ENCODE data around the gene SUMO2. TPM values are rescaled to one million over a fixed set of nuclear protein-coding genes. Genes with fewer than 3 reads are reported as not detected.
A peak's percentile ranks its signal among the peaks of the same experiment; 100 is the strongest.

The SUMO2 gene
- total RNA-seq, 1 donor from 2014 or later = 365 TPM

GRCh38 chr17:75188614-75189013, 5.9 kb upstream of the SUMO2 start:
- Mint-ChIP-seq H3K27me3 (no peaks in the 10 kb centered on the region), H3K4me3 (no peak overlapping the region), H3K27ac (no peak overlapping the region), H3K9me3 (no peaks in the 10 kb centered on the region), H3K4me1 (peaks cover 10% of the 10 kb centered on the region), H3K36me3 (ENCODE audit: low read depth) (no peaks in the 10 kb centered on the region)
- no peak for TF ChIP-seq CTCF (IDR thresholded peaks at IDR 0.05)
- POLR2A ChIA-PET = no interaction called here
- CTCF ChIA-PET = interaction anchor here (0.7 to 1.9 kb wide), 3 partner anchors 13 to 74 kb away, joined by 3 to 7 read pairs (median 3); partner anchors contain the start of gene GGA3
- intact Hi-C loops (cut with micrococcal nuclease) = loop anchor here (10.0 kb wide), 1 partner anchor 216 kb away; the partner anchor contains the start of gene GRB2
- ATAC-seq (ENCODE audit: low read depth) (no peak), DNase-seq (no peak)

GRCh38 chr17:75183999-75184884, 1.5 kb upstream of the SUMO2 start:
- peaks cover 17% of the 10 kb centered on the region for H3K36me3 Mint-ChIP-seq (ENCODE audit: low read depth)
- POLR2A ChIA-PET = interaction anchor here (0.6 to 2.9 kb wide), 12 partner anchors 10 to 201 kb away, joined by 3 to 19 read pairs (median 8); partner anchors contain the start of genes ARMC7, MRPL58, NT5C and SLC25A19
- no peak for TF ChIP-seq CTCF (IDR thresholded peaks at IDR 0.05)
- ATAC-seq (ENCODE audit: low read depth) (no peak), DNase-seq (no peak)
- H3K27ac Mint-ChIP-seq = peak overlapping the region; percentile 97
- CTCF ChIA-PET = interaction anchor here (1.1 kb wide), 1 partner anchor 18 kb away, joined by 7 read pairs; no protein-coding TSS in a partner anchor
- no peaks in the 10 kb centered on the region for H3K9me3 Mint-ChIP-seq
- peak overlapping the region; percentile 86 for H3K4me3 Mint-ChIP-seq
- intact Hi-C loops (cut with micrococcal nuclease) = loop anchor here (1.0 to 10.0 kb wide), 11 partner anchors 21 to 673 kb away; partner anchors contain the start of genes ATP5PD, GGA3, GRB2 and HID1
- no peaks in the 10 kb centered on the region for H3K27me3 Mint-ChIP-seq
- peaks cover 37% of the 10 kb centered on the region for H3K4me1 Mint-ChIP-seq

GRCh38 chr17:75182319-75182568, 515 bp downstream of the SUMO2 start:
- DNase-seq (no peak), ATAC-seq (ENCODE audit: low read depth) (peak; percentile 5)
- ChIA-PET CTCF (no interaction called here), POLR2A (interaction anchor here (0.7 to 2.9 kb wide), 6 partner anchors 9 to 169 kb away, joined by 3 to 19 read pairs (median 8); partner anchors contain the start of genes ARMC7, MIF4GD and MRPL58)
- intact Hi-C loops (cut with micrococcal nuclease) = loop anchor here (1.0 to 10.0 kb wide), 9 partner anchors 50 to 675 kb away; partner anchors contain the start of genes ATP5PD, GGA3, GRB2 and HID1
- peak overlapping the region; percentile 83 for H3K4me3 Mint-ChIP-seq
- H3K36me3 Mint-ChIP-seq (ENCODE audit: low read depth) = peaks cover 31% of the 10 kb centered on the region
- H3K4me1 Mint-ChIP-seq = peaks cover 38% of the 10 kb centered on the region
- H3K27me3 Mint-ChIP-seq = no peaks in the 10 kb centered on the region
- H3K9me3 Mint-ChIP-seq = no peaks in the 10 kb centered on the region
- TF ChIP-seq CTCF (IDR thresholded peaks at IDR 0.05) = no peak
- H3K27ac Mint-ChIP-seq = peak overlapping the region; percentile 83

- no peak for TF ChIP-seq CTCF (IDR thresholded peaks at IDR 0.05)
- Mint-ChIP-seq H3K4me3 (peak overlapping the region; percentile 83), H3K27ac (peak overlapping the region; percentile 83), H3K4me1 (peaks cover 40% of the 10 kb centered on the region), H3K36me3 (ENCODE audit: low read depth) (peaks cover 34% of the 10 kb centered on the region), H3K9me3 (no peaks in the 10 kb centered on the region), H3K27me3 (no peaks in the 10 kb centered on the region)
- intact Hi-C loops (cut with micrococcal nuclease) = loop anchor here (1.0 to 10.0 kb wide), 9 partner anchors 49 to 676 kb away; partner anchors contain the start of genes ATP5PD, GGA3, GRB2 and HID1
- ATAC-seq (ENCODE audit: low read depth) (no peak), DNase-seq (no peak)
- ChIA-PET POLR2A (interaction anchor here (0.6 to 2.9 kb wide), 10 partner anchors 10 to 739 kb away, joined by 3 to 19 read pairs (median 6); partner anchors contain the start of genes ARMC7, JPT1, MRPL58 and SLC25A19), CTCF (interaction anchor here (0.8 to 2.3 kb wide), 4 partner anchors 20 to 220 kb away, joined by 3 to 11 read pairs (median 8); partner anchors contain the start of gene CDR2L)
Observed at GRCh38 chr17:75181608-75182318, 996 bp downstream of the SUMO2 start.

Data from activated B cell treated with CpG ODN at 0.5 μM for 24 hours (primary cell).